BE2C (cell line): Measurements from ENCODE around the gene GALNT3.

Experiments used
- DNase-seq: peaks from one replicate; pipeline ENCODE4 v3.0.0-alpha.2; 2020
- H3K27me3 ChIP-seq: fragments of 250-450 bp; sonication (Bioruptor Pico); 2 replicates; pipeline ENCODE4 v1.5.1; 2020; ENCODE audit warnings: mild to moderate bottlenecking
- H3K36me3 ChIP-seq: fragments of 250-450 bp; sonication (Bioruptor Pico); 2 replicates; pipeline ENCODE4 v1.5.1; 2020; ENCODE audit warnings: mild to moderate bottlenecking
- H3K4me1 ChIP-seq: fragments of 250-450 bp; sonication (Bioruptor Pico); 2 replicates; pipeline ENCODE4 v1.5.1; 2020
- H3K4me3 ChIP-seq: 2 replicates; pipeline ENCODE4 v1.5.1; 2011; ENCODE audit warnings: low read depth, low read length
- H3K9me3 ChIP-seq: fragments of 250-450 bp; sonication (Bioruptor Pico); 2 replicates; pipeline ENCODE4 v1.5.1; 2020
- CTCF ChIP-seq: IDR thresholded peaks from 2 replicates; pipeline ENCODE4 v1.5.1; 2012; ENCODE audit warnings: mild to moderate bottlenecking, low read depth, low read length

GALNT3 gene

GRCh38 chr2:165815299-165816141 lies 21.5 kb upstream of the GALNT3 start:
- no peaks in the 10 kb centered on the region for H3K9me3 ChIP-seq
- H3K36me3 ChIP-seq: no peaks in the 10 kb centered on the region
- no peak for DNase-seq
- TF ChIP-seq CTCF: no peak
- H3K4me3 ChIP-seq: no peak overlapping the region
- no peaks in the 10 kb centered on the region for H3K27me3 ChIP-seq
- no peaks in the 10 kb centered on the region for H3K4me1 ChIP-seq

DNA sequence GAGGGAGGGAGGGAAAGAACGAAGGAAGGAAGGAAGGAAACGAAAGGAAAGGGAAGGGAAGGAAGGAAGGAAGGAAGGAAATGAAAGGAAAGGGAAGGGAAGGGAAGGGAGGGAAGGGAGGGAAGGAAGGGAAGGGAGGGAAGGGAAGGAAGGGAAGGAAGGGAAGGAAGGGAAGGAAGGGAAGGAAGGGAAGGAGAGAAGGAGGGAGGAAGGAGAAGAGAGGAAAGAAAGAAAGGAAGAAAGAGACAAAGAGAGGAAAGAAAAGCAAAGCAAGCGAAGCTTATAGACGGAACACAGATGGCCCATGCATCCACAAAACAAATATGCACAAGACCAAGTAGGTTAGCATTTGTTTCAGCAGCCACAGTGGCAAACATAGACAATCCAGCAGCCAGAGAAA lies 20.4 kb upstream of the GALNT3 start:
- TF ChIP-seq CTCF: no peak
- Histone ChIP-seq H3K36me3 (no peaks in the 10 kb centered on the region), H3K9me3 (no peaks in the 10 kb centered on the region), H3K4me1 (no peaks in the 10 kb centered on the region), H3K4me3 (no peak overlapping the region), H3K27me3 (no peaks in the 10 kb centered on the region)
- DNase-seq: no peak

DNA sequence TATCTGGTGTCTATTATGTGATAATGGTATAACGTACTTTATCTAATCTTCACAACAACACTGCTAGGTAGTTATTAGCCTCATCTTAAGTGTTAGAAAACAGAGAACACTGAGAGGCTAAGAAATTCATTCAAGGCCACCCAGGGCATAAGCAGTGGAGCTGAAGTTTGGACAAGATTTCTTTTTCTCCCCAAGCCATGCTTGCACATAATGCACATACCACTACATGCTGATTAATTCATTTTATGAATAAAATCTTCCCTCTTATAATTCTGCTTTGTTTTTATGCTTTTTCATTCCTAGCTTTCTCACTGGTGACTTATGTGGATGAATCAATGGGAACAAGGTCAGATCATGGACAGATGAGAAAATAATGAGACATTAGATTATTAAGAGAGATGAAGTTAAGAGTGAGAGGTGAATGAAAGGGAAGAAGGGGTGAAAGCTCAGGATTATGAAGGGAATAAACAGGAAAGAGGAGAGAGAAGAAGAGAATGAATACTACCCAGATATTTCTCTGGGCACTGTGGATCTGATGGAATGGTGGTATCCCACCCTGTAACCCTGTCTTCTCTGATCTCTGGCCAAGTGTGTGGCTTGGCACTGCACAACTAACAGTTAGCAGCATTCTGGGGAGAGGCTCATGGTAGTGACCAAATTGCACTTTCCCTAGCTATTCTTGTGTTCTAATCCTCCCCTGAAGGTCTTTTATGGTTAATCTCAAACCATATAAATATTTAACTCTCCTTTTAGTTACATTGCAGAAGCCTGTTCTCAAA lies 17.7 kb upstream of the GALNT3 start:
- H3K36me3 ChIP-seq: no peaks in the 10 kb centered on the region
- no peak for TF ChIP-seq CTCF
- H3K9me3 ChIP-seq: no peaks in the 10 kb centered on the region
- no peaks in the 10 kb centered on the region for H3K27me3 ChIP-seq
- DNase-seq: no peak
- H3K4me3 ChIP-seq: no peak overlapping the region
- no peaks in the 10 kb centered on the region for H3K4me1 ChIP-seq

GRCh38 chr2:165810418-165810817 lies 16.4 kb upstream of the GALNT3 start:
- no peaks in the 10 kb centered on the region for H3K9me3 ChIP-seq
- no peaks in the 10 kb centered on the region for H3K4me1 ChIP-seq
- TF ChIP-seq CTCF: no peak
- no peak for DNase-seq
- no peaks in the 10 kb centered on the region for H3K36me3 ChIP-seq
- no peak overlapping the region for H3K4me3 ChIP-seq
- H3K27me3 ChIP-seq: no peaks in the 10 kb centered on the region

DNA sequence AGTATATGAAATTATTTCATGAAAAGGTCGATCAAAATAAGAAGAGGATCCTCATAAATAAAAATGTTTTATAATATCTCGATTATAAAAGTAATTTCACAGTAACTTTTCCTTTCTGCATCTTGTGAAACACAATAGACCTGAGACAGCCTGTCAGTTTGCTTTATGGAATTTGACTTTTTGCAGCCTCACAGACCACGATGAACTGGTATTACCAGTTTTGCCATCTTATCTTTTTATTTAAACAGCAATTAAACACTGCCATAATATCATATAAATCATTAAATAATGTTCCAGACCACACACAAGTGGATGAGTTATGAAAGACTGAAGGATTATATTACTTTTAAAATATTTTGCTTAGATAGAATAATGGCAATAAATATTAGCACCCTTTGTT lies 10.7 kb upstream of the GALNT3 start:
- Histone ChIP-seq H3K4me3 (no peak overlapping the region), H3K9me3 (no peaks in the 10 kb centered on the region), H3K27me3 (no peaks in the 10 kb centered on the region), H3K36me3 (no peaks in the 10 kb centered on the region), H3K4me1 (no peaks in the 10 kb centered on the region)
- TF ChIP-seq CTCF: no peak
- no peak for DNase-seq
